Myocyte (in vitro differentiated cells): ENCODE data around the gene LYZL1. TPM values are rescaled to one million over a fixed set of nuclear protein-coding genes. Genes with fewer than 3 reads are reported as not detected.
"Not testable (repeated sequence)": the region's sequence is repeated elsewhere in the genome, so short reads cannot be mapped to it uniquely, and the experiment has no call there.

ENCODE experiments used
- DNase-seq: peaks from one replicate; pipeline ENCODE4 v3.0.0-alpha.2; 2012; ENCODE audit warnings: low read depth
- total RNA-seq: library from RNA; depleted of rRNA; stranded (reverse); fragments of >200 nt; gene quantifications from 2 replicates; pipeline ENCODE4 v1.2.3, GENCODE V29; 2014

The LYZL1 gene
- total RNA-seq, 1 donor from 2014 or later = not detected

GRCh38 chr10:29304995-29305335 lies 16.1 kb downstream of the LYZL1 start:
- DNase-seq = no peak

GRCh38 chr10:29306688-29307087 lies 17.8 kb downstream of the LYZL1 start:
- no peak for DNase-seq

GRCh38 chr10:29308142-29308541 lies 19.3 kb downstream of the LYZL1 start:
- DNase-seq = not testable (repeated sequence)

GRCh38 chr10:29309465-29309864 lies 20.6 kb downstream of the LYZL1 start:
- DNase-seq = no peak

- not testable (repeated sequence) for DNase-seq
Measured at GRCh38 chr10:29310463-29310862, 21.6 kb downstream of the LYZL1 start.

GRCh38 chr10:29313071-29313470 lies 24.2 kb downstream of the LYZL1 start:
- DNase-seq = no peak

GRCh38 chr10:29314726-29315125 lies 25.9 kb downstream of the LYZL1 start:
- no peak for DNase-seq

- no peak for DNase-seq
Measured at GRCh38 chr10:29315814-29316213, 26.9 kb downstream of the LYZL1 start.

- DNase-seq = no peak
Measured at GRCh38 chr10:29316308-29317026, 27.6 kb downstream of the LYZL1 start.

GRCh38 chr10:29317027-29317420 lies 28.2 kb downstream of the LYZL1 start:
- DNase-seq = no peak

- no peak for DNase-seq
Measured at GRCh38 chr10:29317423-29318021, 28.7 kb downstream of the LYZL1 start.

- peak; percentile 45 for DNase-seq
Measured at GRCh38 chr10:29318141-29319071, 29.5 kb downstream of the LYZL1 start.

- no peak for DNase-seq
Measured at GRCh38 chr10:29319205-29319781, 30.4 kb downstream of the LYZL1 start.

- not testable (repeated sequence) for DNase-seq
Measured at GRCh38 chr10:29320680-29321121, 31.8 kb downstream of the LYZL1 start.

- DNase-seq = no peak
Measured at GRCh38 chr10:29321656-29322055, 32.8 kb downstream of the LYZL1 start.

- DNase-seq = no peak
Measured at GRCh38 chr10:29322918-29323317, 34.0 kb downstream of the LYZL1 start.

- DNase-seq = no peak
Measured at GRCh38 chr10:29323367-29323766, 34.5 kb downstream of the LYZL1 start.

GRCh38 chr10:29324220-29324841 lies 35.5 kb downstream of the LYZL1 start:
- no peak for DNase-seq

GRCh38 chr10:29326299-29326698 lies 37.4 kb downstream of the LYZL1 start:
- no peak for DNase-seq

- DNase-seq = no peak
Measured at GRCh38 chr10:29326886-29327745, 38.2 kb downstream of the LYZL1 start.
